Smooth muscle cell (in vitro differentiated cells): Measurements from ENCODE around the gene MAOB. TPM values are rescaled to one million over a fixed set of nuclear protein-coding genes. Genes with fewer than 3 reads are reported as not detected.
"Not testable (repeated sequence)": the region's sequence is repeated elsewhere in the genome, so short reads cannot be mapped to it uniquely, and the experiment has no call there.

Experiments used
- DNase-seq: peaks from one replicate; lab custom pipeline; 2025; ENCODE audit not compliant: unreplicated experiment; lab: John Stamatoyannopoulos, UW
- H2AFZ ChIP-seq: fragments of 200-600 bp; sonication (generic); 2 replicates; pipeline ENCODE4 v1.6.0; 2016; ENCODE audit warnings: antibody characterized with exemption, low read depth, mild to moderate bottlenecking
- H3F3A ChIP-seq: fragments of 200-600 bp; sonication (generic); 2 replicates; pipeline ENCODE4 v1.6.0; 2017; ENCODE audit warnings: antibody characterized with exemption, low read depth
- H3K27ac ChIP-seq: fragments of 200-600 bp; sonication (generic); 2 replicates; pipeline ENCODE4 v1.5.1; 2016; ENCODE audit warnings: low read depth, mild to moderate bottlenecking
- H3K27me3 ChIP-seq: fragments of 200-600 bp; sonication (generic); 2 replicates; pipeline ENCODE4 v1.6.1; 2016; ENCODE audit warnings: low read depth, mild to moderate bottlenecking
- H3K36me3 ChIP-seq: fragments of 200-600 bp; sonication (generic); 2 replicates; pipeline ENCODE4 v1.5.1; 2016; ENCODE audit warnings: low read depth
- H3K4me1 ChIP-seq: fragments of 200-600 bp; sonication (generic); 2 replicates; pipeline ENCODE4 v1.5.1; 2016; ENCODE audit warnings: low read depth
- H3K4me2 ChIP-seq: fragments of 200-600 bp; sonication (generic); 2 replicates; pipeline ENCODE4 v1.6.0; 2016; ENCODE audit warnings: mild to moderate bottlenecking
- H3K4me3 ChIP-seq: fragments of 200-600 bp; sonication (generic); 2 replicates; pipeline ENCODE4 v1.5.1; 2016; ENCODE audit warnings: mild to moderate bottlenecking
- H3K79me2 ChIP-seq: fragments of 200-600 bp; sonication (generic); 2 replicates; pipeline ENCODE4 v1.6.0; 2016; ENCODE audit warnings: low read depth, mild to moderate bottlenecking
- H3K9ac ChIP-seq: fragments of 200-600 bp; sonication (generic); 2 replicates; pipeline ENCODE4 v1.6.0; 2016; ENCODE audit warnings: low read depth
- H3K9me3 ChIP-seq: fragments of 200-600 bp; sonication (generic); replicated peaks from 2 replicates; pipeline ENCODE4 v1.5.1; 2016; ENCODE audit warnings: low read depth
- H4K20me1 ChIP-seq: fragments of 200-600 bp; sonication (generic); 2 replicates; pipeline ENCODE4 v1.6.0; 2016; ENCODE audit warnings: low read depth
- WGBS: methylation state at CpG from one replicate; pipeline ENCODE4 v1.1.7; 2016; ENCODE audit warnings: low lambda C conversion rate; 5-methylcytosine and 5-hydroxymethylcytosine counted together
- polyA plus RNA-seq: library from polyadenylated mRNA; unstranded; fragments of >200 nt; fragmentation: Nextera tagmentation; extraction: Ambion mirVana; gene quantifications from 2 replicates; pipeline ENCODE4 v1.2.1, GENCODE V29; 2016
- total RNA-seq: library from RNA; depleted of rRNA; stranded (reverse); fragments of >200 nt; gene quantifications from 2 replicates; pipeline ENCODE4 v1.2.3, GENCODE V29; 2014
- TF ChIP-seq, protein P1 (sequence below): fragments of 200-600 bp; sonication (generic); IDR thresholded peaks from 2 replicates; pipeline ENCODE4 v1.5.1; 2017; ENCODE audit warnings: borderline replicate concordance, mild to moderate bottlenecking, antibody characterized with exemption; ENCODE audit not compliant: insufficient read depth, poor library complexity, severe bottlenecking

The MAOB gene
- total and polyA plus RNA-seq, 2 experiments from 2014 or later: 0.93 TPM; not detected in 1

GRCh38 chrX:43728002-43728401, 154.2 kb downstream of the MAOB start:
- H3K9me3 ChIP-seq: no peaks in the 10 kb centered on the region
- no peak overlapping the region for H2AFZ ChIP-seq
- no peaks in the 10 kb centered on the region for H3K4me1 ChIP-seq
- H3K79me2 ChIP-seq: no peaks in the 10 kb centered on the region
- H3K9ac ChIP-seq: no peak overlapping the region
- no peak overlapping the region for H3K4me2 ChIP-seq
- no peaks in the 10 kb centered on the region for H3K27me3 ChIP-seq
- DNase-seq: no peak
- no peak overlapping the region for H3K27ac ChIP-seq
- H3K4me3 ChIP-seq: no peak overlapping the region
- no peaks in the 10 kb centered on the region for H4K20me1 ChIP-seq
- TF ChIP-seq, protein P1, sequence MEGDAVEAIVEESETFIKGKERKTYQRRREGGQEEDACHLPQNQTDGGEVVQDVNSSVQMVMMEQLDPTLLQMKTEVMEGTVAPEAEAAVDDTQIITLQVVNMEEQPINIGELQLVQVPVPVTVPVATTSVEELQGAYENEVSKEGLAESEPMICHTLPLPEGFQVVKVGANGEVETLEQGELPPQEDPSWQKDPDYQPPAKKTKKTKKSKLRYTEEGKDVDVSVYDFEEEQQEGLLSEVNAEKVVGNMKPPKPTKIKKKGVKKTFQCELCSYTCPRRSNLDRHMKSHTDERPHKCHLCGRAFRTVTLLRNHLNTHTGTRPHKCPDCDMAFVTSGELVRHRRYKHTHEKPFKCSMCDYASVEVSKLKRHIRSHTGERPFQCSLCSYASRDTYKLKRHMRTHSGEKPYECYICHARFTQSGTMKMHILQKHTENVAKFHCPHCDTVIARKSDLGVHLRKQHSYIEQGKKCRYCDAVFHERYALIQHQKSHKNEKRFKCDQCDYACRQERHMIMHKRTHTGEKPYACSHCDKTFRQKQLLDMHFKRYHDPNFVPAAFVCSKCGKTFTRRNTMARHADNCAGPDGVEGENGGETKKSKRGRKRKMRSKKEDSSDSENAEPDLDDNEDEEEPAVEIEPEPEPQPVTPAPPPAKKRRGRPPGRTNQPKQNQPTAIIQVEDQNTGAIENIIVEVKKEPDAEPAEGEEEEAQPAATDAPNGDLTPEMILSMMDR: no peak
- H3F3A ChIP-seq: no peaks in the 10 kb centered on the region
- WGBS: 71% methylated on average over 5 of the region's 5 CpGs
- no peaks in the 10 kb centered on the region for H3K36me3 ChIP-seq

GRCh38 chrX:43727254-43727653, 155.0 kb downstream of the MAOB start:
- not testable (repeated sequence) for H3K4me2 ChIP-seq, H3K27ac ChIP-seq, H4K20me1 ChIP-seq, H3K4me1 ChIP-seq, H3F3A ChIP-seq, H2AFZ ChIP-seq, H3K4me3 ChIP-seq, H3K27me3 ChIP-seq, H3K36me3 ChIP-seq, DNase-seq, H3K9me3 ChIP-seq, H3K9ac ChIP-seq, H3K79me2 ChIP-seq
- 96% methylated on average over 6 of the region's 6 CpGs for WGBS

DNA sequence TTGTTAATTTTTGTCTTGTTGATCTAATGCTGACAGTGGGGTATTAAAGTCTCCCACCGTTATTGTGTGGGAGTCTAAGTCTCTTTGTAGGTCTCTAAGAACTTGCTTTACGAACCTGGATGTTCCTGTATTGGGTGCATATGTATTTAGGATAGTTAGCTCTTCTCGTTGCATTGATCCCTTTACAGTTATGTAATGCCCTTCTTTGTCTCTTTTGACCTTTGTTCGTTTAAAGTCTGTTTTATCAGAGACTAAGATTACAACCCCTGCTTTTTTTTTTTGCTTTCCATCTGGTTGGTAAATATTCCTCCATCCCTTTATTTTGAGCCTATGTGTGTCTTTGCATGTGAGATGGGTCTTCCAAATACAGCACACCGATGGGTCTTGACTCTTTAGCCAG, 157.0 kb downstream of the MAOB start:
- not testable (repeated sequence) for H3K4me3 ChIP-seq, H3K9me3 ChIP-seq, H3K4me1 ChIP-seq, H3K27me3 ChIP-seq, DNase-seq, H3K27ac ChIP-seq, H3F3A ChIP-seq, H3K79me2 ChIP-seq, H3K36me3 ChIP-seq, H3K4me2 ChIP-seq, H3K9ac ChIP-seq, H4K20me1 ChIP-seq, H2AFZ ChIP-seq
- WGBS: 75% methylated on average over 5 of the region's 5 CpGs

DNA sequence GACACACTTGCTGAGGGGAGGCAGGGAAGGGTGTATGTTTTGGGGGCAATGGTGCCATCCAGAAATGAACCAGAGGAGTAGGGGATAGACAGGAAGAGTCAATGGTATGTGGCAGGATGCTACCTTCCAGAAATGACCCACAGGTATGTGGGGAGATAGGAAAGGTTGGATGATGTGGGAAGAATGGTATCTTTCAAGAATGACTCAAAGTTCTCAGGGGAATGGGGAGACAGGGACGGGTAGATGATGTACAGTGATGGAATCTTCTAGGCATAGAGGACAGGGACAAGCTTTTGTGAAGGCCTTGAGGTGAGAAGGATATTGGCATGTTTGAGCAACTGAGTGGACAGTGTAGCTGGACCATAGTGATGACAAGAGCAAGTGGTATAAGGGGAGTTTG, 161.3 kb downstream of the MAOB start:
- Histone ChIP-seq H3K4me2 (no peak overlapping the region), H3K79me2 (no peaks in the 10 kb centered on the region), H3K9ac (no peak overlapping the region), H3K27ac (no peak overlapping the region), H3F3A (no peaks in the 10 kb centered on the region), H2AFZ (no peak overlapping the region), H3K4me1 (no peaks in the 10 kb centered on the region), H3K27me3 (no peaks in the 10 kb centered on the region), H4K20me1 (no peaks in the 10 kb centered on the region), H3K36me3 (no peaks in the 10 kb centered on the region), H3K9me3 (no peaks in the 10 kb centered on the region), H3K4me3 (no peak overlapping the region)
- 36% methylated on average over 1 of the region's 1 CpG for WGBS
- no peak for DNase-seq
- TF ChIP-seq, protein P1: no peak

- Histone ChIP-seq H3K9me3 (no peaks in the 10 kb centered on the region), H3K27me3 (no peaks in the 10 kb centered on the region), H3K36me3 (no peaks in the 10 kb centered on the region), H3K4me2 (no peak overlapping the region), H4K20me1 (no peaks in the 10 kb centered on the region), H3K79me2 (no peaks in the 10 kb centered on the region), H3K4me3 (no peak overlapping the region), H3K27ac (no peak overlapping the region), H3K9ac (no peak overlapping the region), H2AFZ (no peak overlapping the region), H3K4me1 (no peaks in the 10 kb centered on the region), H3F3A (no peaks in the 10 kb centered on the region)
- TF ChIP-seq, protein P1: no peak
- WGBS: 80% methylated on average over 3 of the region's 3 CpGs
- DNase-seq: no peak
These were observed 162.2 kb downstream of the MAOB start for GRCh38 chrX:43720082-43720481.
